ENCODE data around the gene RPN2. TPM values are rescaled to one million over a fixed set of nuclear protein-coding genes. Genes with fewer than 3 reads are reported as not detected.

Gene RPN2
- total RNA-seq, 1 donor from 2014 or later, result 252 TPM

DNA sequence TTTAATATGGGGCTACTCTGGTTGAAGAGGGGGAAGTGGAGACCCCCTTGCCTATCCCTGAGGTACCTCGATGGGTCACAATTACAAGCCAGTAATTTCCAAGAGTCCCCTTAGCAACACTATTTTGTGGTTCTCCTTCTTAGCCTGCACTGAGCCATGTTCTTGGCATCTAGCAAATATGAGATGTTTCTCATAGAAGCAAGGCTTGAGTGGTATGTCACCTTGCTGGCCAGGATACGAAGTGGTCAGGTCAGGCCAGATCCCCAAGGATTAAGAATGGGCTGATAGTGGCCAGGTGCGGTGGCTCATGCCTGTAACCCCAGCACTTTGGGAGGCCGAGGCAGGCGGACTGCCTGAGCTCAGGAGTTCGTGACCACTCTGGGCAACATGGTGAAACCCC is 84.6 kb downstream of the RPN2 start:
- DNase-seq (ENCODE audit: low read depth in 2 of 2), result no peak

DNA sequence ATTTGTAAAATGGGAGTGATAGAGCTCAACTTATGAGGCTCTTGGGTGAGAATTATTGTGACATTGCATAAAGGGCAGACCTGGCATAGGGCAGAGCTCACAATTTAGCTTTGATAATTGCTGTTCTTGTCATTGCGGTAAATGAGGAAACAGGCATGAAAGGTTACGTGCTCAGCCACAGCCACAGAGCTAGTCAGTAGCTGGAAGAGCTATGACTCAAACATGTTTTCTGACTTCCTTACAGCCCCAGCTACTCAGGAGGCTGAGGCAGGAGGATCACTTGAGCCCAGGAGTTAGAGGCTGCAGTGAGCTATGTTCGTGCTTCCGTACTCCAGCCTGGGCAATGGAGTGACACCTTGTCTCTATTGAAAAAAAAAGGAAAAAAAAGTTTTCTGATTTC is 86.0 kb downstream of the RPN2 start:
- no peak for DNase-seq (ENCODE audit: low read depth in 2 of 2)

DNA sequence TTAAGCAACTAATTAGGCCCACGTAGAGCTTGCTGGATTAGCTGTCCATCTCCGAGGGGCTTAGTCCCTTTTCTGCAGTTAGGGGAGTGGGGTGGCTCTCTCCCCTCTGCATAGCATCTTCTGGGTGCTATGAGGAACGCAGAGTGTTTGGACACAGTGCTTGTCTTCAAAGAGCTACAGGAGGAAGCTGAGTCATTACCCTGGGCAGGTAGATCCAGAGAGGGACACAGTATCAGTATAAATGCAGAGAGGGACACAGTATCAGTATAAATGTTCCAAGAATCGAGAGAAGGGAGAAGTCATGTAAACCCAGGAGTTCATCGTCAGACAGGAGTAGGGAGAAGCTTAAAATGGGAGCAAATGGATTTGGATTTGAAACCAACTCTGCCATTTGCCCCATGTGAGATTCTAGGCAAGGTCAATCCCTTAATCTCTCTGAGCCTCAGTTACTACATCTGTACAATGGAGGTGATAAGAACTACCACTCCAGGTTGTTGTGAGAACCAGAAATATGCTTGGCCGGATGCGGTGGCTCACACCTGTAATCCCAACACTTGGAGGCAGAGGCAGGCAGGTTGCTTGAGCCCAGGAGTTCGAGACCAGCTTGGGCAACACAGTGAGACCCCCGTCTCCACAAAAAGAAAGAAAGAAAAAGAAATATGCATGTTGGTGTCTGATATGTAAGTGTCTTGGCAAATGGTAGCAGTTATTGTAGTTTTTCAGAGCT is 88.0 kb downstream of the RPN2 start:
- DNase-seq (ENCODE audit: low read depth in 2 of 2), result no peak

DNA sequence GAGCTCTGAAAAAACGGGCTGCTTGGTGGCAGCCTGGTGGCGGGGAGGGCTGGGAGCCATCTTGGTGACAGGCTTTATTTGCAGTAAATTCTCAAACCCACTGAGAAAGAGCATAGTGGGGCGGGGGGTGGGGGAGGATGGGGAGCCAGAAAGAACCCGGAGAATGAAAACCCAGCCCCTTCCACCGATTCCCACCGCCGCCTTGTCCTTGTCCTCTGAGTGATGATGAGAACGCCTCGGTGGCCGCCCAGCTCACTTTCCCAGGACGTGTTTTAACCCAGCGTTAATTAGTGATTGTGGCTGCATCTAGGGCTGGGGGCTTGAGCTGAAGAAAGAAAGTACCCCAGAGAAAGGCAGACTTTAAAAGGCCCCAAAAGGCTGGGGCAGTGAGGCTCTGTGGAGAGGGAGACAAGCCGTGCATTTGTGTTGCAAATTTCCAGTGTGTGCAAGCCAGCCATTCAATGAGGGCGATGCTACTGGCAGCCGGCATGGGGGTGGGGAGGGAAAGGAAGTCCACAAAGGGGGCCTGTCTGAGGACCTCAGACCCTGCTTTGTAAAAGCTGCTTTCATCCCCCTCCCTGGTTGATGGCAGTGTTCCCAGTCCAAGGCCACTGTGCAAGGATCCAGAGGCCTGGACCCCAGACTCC is 88.7 kb downstream of the RPN2 start:
- DNase-seq (ENCODE audit: low read depth in 2 of 2), result no peak

DNA sequence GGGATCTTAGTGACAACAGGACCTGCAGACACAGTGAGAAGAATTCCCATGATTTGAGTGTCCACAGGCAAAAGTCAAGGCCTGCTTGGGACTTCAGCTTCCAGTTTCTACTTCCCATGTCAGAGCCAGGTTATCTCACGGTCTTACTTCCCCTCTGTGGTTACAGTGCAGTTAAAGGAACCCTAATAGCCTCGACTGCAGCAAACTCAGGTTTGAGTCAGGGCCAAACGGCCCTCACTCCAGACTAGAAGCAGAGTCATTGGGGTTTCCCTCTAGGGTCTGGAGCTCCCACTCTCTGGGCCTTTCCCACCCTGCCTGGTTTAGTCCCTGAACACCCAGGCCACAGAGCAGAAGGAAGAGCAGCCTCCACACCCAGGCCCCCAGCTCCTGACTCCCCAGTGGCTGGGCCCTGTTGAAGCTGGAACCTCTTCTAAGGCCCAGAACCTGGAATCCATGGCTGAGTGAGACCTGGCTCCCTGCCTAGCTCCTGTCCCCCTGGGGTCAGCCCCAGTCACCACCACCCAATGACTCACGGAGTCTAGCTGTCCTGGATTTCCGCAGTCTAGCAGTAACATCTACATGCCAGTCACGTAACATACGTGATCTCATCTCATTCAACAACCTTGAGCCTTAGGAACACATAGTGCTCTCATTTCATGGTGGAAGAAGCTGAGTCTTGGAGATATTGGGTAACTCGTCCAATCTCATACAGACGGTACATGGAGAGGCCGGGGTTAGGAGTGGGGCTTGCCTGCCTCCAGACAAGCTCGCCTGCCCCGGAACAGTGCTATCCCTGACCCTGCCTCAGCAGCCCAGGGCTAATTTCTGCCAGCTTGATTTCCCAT is 91.7 kb downstream of the RPN2 start:
- peak; percentile 20 to 75 for DNase-seq (ENCODE audit: low read depth in 2 of 2)

DNA sequence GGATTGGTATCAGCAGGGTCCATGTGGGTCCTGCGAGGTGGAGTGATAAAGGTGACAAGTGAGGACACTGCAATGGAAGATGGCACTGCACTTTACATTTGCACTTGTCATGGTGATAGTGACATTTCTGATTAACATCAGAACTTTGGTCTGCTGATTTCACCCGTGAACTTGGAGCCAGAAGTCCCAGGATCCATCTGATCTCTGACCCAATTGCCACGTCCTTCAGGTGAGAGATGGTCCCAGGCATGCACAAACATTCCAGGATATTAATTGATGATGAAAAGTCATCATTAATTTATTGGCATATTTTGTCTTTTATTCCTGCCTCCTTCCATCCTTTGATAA is 92.3 kb downstream of the RPN2 start:
- DNase-seq (ENCODE audit: low read depth in 2 of 2), result no peak

DNA sequence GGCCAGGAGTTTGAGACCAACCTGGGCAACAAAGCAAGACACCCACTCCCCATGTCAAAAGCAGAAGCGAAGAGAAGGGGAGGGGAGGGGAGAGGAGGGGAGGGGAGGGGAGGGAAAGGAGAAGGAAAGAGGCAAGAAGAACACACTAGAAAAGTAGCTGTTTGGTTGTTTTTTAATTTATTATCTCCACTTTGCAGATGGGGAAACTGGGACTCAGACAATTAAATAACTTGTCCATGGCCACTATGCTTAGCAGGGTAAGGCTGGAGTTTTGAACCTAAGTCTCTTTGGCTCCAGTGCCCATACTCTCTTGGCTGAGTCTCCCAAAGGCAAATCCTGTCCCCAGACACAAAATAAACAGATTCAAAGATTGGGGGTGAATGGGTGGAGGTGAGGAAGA is 94.9 kb downstream of the RPN2 start:
- DNase-seq (ENCODE audit: low read depth in 2 of 2), result no peak

DNA sequence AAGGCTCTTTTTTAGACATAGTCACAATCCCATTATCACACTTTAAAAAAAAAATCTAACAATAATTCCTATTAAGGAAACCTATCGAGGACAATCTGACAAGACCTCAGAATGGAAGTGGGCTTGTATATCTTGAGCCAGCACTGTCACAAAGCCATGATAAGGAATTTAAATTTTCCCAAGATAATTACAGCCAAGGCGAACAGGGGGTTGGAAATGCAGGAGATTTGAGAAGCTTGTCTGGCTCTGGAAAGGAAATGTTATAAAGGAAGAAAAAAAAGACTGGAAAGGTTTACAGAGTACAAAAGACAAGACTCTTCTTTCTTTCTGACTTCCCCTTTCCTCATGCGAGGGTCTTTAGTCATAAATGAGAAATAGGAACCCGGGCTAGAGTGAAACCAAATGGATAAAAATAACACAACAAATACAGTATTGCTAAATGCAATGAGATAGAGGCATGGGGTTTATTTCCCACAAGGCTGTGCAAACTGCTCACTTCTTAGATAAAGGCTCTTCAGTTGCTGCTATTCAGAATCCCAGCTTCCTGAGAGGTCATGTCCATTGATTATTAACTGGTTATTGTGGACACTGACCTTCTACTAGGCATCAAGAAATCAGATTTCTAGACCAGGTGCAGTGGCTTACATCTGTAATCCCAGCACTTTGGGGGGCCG is 95.9 kb downstream of the RPN2 start:
- no peak for DNase-seq (ENCODE audit: low read depth in 2 of 2)

DNA sequence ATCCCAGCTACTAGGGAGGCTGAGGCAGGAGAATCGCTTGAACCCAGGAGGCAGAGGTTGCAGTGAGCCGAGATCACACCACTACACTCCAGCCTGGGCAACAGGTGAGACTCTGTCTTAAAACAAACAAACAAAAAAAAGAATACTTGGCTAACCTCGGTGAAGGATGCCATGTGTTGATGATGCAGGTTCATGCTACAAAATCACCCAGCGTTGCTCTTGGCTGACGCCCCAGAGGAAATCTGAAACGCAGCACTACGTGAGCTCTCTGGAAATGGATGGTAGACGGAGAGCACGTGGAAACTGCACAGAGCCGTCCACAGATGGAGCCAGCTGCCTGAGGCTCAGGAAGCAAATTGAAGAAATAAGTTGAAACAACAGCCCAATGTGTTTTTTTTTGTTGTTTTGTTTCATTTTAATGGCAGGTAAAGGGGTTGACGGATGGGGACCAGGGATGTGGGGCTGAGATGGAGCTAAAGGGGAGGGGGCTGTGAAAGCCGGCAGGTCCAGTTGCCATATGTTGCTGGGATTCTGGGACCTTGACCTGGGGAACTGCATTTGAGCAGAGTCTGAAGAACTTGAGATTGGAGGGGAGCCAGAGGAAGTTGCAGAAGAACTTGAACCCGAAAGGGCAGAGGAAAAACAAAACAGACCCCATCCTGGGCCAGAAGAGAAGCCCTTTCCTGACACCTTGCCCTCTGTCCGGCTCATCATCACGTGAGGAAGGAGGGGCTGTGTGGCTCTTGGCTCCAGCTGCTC is 97.5 kb downstream of the RPN2 start:
- peak; percentile 79 to 86 for DNase-seq (ENCODE audit: low read depth in 2 of 2)

DNA sequence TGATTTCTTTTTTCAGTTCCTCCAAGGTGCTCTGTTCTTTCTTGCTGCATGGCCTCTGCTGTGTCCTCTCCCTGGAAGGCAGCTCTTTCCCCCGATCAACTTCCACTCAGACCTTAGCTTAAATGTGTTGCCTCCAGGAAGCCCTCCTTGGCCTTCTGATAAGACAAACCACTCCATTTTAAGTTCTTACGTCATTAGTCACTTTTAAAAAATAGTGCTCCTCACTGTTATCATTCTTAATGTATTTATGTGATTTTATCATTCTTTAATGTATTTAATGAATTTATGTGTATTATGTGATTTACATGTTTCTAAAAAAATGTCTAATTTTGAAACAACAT is 98.1 kb downstream of the RPN2 start:
- no peak for DNase-seq (ENCODE audit: low read depth in 2 of 2)

DNA sequence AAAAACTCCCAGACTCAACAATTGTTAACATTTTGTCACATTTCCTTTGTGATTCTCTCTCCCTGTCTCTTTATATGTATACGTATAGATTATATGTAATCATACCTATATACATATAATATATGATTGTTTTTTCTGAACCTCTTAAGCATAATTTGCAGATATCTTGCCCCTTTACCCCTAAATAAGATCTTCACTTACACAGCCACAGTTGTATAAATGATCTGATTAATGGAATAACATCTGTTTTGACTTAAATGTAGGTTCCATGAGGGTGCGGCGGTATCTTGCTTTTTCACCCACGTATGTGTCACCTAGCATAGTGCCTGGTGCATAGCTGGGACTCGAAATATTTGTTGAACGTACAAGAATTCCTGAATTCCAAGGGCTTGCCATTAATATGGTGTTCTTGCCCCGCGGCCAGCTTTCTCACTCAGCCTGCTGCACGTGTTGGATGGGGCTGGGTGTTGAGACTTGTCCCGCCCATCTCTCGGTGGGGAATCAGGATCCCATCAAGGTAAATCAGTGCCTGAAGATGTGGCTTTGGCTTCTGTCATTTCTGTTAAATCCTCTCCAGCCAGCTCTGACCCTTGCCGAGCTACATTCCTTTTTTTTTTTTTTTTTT is 99.9 kb downstream of the RPN2 start:
- DNase-seq (ENCODE audit: low read depth in 2 of 2), result no peak

DNA sequence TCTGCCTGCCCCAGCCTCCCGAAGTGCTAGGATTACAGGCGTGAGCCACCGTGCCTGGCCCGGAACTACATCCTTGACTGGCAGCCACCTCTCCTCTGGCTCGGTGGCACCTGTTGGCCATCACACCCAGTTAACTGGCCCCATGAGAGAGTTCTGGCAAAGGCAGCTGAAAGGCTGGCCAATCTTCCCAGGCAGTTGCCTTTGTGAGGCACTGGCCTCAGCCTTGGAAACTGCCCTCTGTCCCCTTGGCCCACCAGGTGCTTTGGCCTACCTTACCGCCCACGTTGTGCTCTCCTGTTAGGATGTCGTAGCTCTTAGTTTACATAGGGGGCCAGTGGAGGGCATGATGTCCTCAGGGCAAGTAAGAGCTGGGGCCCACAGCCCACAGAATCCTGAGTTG is 100.7 kb downstream of the RPN2 start:
- no peak for DNase-seq (ENCODE audit: low read depth in 2 of 2)

DNA sequence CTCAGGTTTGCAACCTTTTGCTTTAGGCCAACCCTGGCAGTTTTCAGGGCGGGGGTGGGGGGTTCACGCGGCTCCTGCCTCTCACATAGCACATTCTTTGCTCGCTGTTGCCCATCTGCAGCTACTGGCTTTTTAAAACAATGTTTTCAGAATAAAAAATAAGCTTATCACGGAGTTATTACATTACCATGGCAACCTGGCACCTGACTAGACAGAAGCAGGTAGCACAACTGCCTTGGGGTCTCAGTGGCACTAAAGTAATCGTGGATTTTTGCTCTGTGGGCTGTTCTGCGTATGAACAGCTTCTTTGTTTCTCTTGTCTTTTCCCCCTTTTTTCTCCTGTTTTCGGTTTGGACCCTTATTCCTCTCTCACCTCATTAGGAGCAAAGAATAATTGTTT is 101.3 kb downstream of the RPN2 start:
- DNase-seq (ENCODE audit: low read depth in 2 of 2), result no peak

DNA sequence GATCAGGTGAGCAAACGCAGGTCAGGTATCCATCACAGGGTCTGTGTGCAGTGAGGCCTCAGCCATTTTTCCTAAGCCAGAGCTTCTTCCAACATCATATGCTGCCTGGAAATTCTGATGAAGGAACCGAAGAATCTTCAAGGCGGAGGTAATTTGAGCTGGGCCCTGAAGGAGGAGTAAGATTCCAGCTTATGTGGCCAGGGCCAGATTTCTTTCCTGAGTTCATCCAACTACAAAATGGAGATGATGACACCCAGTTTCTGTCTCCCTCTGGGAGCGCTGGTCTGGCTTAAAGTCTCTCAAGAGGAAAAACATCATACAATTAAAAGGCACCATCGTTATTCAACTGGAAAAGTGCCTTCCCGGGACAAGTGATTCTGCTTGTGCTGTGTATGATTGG is 103.4 kb downstream of the RPN2 start:
- DNase-seq (ENCODE audit: low read depth in 2 of 2), result peak in 1 of 2 donors; percentile 45

DNA sequence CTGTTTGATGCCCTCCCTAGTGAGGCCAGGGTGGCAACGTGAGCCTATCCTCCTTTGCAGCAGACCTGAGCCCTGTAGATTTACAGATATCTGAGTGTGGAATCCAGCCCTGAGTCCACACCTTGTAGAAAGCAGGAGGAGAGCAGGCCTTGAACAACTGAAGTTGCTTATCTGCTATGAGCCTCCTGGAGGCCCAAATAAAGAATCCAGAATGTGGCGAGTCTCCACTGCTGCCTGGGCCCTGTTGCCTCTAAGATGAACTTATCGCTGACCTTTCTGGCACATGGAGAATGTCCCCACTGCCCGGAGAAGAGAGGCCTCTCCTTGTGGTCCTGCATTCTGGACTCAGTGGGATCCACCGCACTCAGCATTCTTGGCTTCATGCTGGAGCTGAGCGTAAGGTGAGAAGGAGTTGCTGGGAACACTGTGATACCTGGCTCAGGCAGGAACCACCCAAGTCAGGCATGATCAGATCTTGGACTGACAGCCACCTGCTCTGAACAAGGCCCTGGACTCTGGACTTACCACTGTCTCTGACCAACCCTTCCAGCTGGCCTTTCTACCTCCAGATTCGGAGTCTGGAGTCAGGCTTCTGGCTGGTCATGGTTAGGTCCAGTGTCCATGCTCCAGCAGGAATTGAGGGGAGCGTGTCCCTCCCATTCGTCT is 104.5 kb downstream of the RPN2 start:
- no peak for DNase-seq (ENCODE audit: low read depth in 2 of 2)

DNA sequence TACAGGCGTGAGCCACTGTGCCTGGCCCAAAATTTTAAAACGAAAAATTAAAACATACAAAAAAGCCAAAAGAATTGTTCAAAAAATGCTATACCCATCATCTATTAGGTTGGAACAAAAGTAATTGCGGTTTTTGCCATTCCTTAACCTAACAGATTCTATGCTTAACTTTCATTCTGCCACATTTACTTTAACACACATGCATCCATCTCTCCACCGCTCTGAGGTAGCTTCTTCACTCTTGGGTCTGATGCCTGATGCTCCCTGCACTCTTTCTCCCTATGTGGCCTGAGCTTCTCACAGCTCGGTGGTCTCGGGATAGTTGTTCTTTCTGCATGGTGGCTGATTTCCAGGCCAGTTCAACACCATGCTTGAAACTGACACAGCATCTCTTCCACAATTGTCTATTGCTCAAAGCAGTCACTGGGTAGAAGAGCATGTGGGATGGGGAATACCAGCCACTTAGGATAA is 105.6 kb downstream of the RPN2 start:
- no peak for DNase-seq (ENCODE audit: low read depth in 2 of 2)

DNA sequence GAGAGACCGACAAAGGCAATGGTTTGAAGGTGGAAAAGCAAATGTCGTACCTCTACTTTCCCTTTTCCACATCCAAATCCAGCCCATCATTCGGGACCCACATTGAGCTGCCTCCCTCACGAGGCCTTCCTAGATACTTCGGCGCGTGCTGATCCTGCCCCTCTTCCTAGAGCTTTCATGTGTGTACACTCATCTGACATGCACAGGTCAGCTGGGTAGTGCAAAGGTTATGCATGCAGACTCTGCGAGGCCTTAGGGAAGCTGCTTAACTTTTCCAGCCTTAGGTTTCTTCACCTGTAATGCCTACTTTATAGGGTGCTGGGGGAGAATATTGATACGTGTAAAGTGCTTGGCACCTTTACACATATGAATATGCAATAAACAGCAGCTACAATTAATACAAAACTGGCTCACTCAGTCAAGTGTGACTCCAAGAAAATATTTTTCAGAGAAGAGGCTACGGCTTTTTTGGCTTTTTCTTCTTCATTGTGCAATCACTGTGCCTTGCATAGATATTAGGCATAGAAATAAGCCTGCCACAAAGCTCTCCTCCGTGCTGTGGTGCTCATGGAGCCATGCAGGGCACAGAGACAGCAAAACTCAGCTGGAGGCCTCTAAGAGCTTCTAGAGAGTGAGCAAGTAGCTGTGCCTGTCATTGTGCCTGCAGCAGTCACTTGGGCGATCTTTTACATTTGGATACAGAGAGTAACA is 106.7 kb downstream of the RPN2 start:
- no peak for DNase-seq (ENCODE audit: low read depth in 2 of 2)

DNA sequence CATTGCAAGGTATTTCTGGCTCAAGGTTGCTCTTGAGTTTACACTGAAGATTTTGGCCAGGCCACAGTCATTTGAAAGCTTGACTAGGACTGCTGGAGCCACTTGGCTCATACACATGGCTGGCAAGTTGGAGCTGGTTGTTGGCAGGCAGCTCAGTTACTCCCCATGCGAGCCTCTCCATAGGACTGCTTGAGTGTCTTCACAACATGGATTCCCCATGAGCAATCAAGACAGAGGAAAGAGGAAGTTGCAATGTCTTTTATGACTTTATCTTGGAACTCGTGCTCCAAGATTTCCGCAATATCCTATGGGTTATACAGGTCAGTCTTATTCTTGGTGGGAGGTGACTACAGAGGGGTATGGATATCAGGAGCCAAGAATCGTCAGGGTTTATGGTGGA is 109.0 kb downstream of the RPN2 start:
- DNase-seq (ENCODE audit: low read depth in 2 of 2), result no peak

DNA sequence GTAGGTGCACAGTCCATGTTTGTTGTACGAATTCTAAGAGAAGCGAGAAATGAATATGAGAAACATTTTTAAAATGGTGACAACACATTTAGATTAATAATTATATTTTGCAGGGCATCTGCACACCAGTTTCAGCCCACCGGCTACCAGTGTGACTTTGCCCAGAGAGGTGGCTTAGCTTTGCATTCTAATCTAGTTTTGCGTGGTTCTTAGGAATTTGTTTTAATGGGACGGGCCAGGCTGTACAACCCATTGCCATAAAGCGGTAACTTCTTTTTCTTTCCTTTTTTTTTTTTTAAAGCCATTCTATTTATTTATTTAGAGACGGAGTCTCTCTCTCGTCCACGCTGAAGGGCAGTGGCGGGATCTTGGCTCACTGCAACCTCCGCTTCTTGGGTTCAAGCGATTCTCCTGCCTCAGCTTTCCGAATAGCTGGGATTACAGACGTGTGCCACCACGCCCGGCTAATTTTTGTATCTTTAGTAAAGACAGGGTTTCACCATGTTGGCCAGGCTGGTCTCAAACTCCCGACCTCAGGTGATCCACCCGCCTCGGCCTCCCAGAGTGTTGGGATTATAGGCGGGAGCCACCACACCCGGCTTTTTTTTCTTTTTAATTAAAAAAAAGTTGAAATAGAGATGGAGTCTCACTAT is 111.2 kb downstream of the RPN2 start:
- no peak for DNase-seq (ENCODE audit: low read depth in 2 of 2)

Measured in lung microvascular endothelial cell (primary cell).